SK-N-SH treated with all-trans-retinoic acid at 6 μM for 48 hours (cell line): ENCODE results near the gene PLS3.

Experiments used
- ARNTL ChIP-seq: fragments of 450-650 bp; formaldehyde crosslinking; IDR thresholded peaks from 2 replicates; pipeline ENCODE4 v1.5.0; 2020; ENCODE audit warnings: low read depth, mild to moderate bottlenecking, moderate library complexity, borderline replicate concordance
- OSR1 ChIP-seq: fragments of 250-450 bp; sonication (Bioruptor Pico); IDR thresholded peaks from 2 replicates; pipeline ENCODE4 v1.8.0; 2022; ENCODE audit warnings: moderate library complexity, mild to moderate bottlenecking, inconsistent platforms
- PPARA ChIP-seq: fragments of 250-450 bp; sonication (Bioruptor Pico); IDR thresholded peaks from 2 replicates; pipeline ENCODE4 v1.5.0; 2020; ENCODE audit warnings: mild to moderate bottlenecking, borderline replicate concordance
- TCF4 ChIP-seq: fragments of 250-450 bp; sonication (Bioruptor Pico); IDR thresholded peaks from 2 replicates; pipeline ENCODE4 v1.8.0; 2021; ENCODE audit warnings: mild to moderate bottlenecking, moderate library complexity, borderline replicate concordance
- ZC3H10 ChIP-seq: fragments of 250-450 bp; sonication (Bioruptor Pico); IDR thresholded peaks from 2 replicates; pipeline ENCODE4 v1.5.1; 2021; ENCODE audit warnings: mild to moderate bottlenecking, moderate library complexity
- ZFP3 ChIP-seq: fragments of 250-450 bp; sonication (Bioruptor Pico); IDR thresholded peaks from 2 replicates; pipeline ENCODE4 v1.5.0; 2020; ENCODE audit warnings: mild to moderate bottlenecking, moderate library complexity
- ZFP30 ChIP-seq: fragments of 450-650 bp; formaldehyde crosslinking; IDR thresholded peaks from 2 replicates; pipeline ENCODE4 v1.5.0; 2022; ENCODE audit warnings: mild to moderate bottlenecking, moderate library complexity
- ZNF565 ChIP-seq: fragments of 450-650 bp; formaldehyde crosslinking; conservative IDR thresholded peaks from 2 replicates; pipeline ENCODE4 v1.5.0; 2020; ENCODE audit warnings: low read depth, mild to moderate bottlenecking, moderate library complexity
- ZNF8 ChIP-seq: fragments of 450-650 bp; formaldehyde crosslinking; IDR thresholded peaks from 2 replicates; pipeline ENCODE4 v1.5.0; 2020; ENCODE audit warnings: mild to moderate bottlenecking, moderate library complexity
- TF ChIP-seq, protein P1 (sequence below): fragments of 250-450 bp; sonication (Bioruptor Pico); IDR thresholded peaks from 2 replicates; pipeline ENCODE4 v1.8.0; 2020; ENCODE audit warnings: mild to moderate bottlenecking, moderate library complexity, borderline replicate concordance
- TF ChIP-seq, protein P2 (sequence below): fragments of 250-450 bp; sonication (Bioruptor Pico); IDR thresholded peaks from 2 replicates; pipeline ENCODE4 v1.5.1; 2020; ENCODE audit warnings: low read depth, mild to moderate bottlenecking, moderate library complexity
- TF ChIP-seq, protein P3 (sequence below): fragments of 250-450 bp; sonication (Bioruptor Pico); IDR thresholded peaks from 2 replicates; pipeline ENCODE4 v1.8.0; 2021; ENCODE audit warnings: low read depth, mild to moderate bottlenecking, moderate library complexity, borderline replicate concordance

DNA sequence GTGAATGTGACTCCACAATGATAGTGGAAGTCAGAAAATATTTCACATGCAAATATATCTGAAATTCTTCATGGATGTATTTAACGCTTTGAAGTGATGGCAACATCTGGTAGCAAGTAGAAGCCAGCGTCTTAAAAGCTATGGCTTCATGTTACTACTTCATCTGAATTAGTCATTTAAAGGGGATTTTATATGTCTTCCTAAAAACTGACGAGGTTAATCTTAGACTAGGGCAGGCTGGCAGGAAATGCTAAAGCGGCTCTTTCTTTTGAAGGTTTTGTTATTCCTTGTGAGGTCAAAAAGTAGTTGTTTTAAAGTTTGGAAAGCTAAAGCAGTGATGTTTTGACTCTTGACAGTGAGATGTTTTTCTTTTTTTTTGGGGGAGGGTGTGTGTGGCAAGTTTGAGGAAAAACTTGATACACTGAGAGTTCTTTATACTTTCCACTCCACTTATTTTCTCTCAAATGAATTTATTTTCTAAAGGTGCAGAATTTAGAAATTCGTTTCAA, 22.6 kb downstream of the PLS3 start:
- TF ChIP-seq, protein P1, sequence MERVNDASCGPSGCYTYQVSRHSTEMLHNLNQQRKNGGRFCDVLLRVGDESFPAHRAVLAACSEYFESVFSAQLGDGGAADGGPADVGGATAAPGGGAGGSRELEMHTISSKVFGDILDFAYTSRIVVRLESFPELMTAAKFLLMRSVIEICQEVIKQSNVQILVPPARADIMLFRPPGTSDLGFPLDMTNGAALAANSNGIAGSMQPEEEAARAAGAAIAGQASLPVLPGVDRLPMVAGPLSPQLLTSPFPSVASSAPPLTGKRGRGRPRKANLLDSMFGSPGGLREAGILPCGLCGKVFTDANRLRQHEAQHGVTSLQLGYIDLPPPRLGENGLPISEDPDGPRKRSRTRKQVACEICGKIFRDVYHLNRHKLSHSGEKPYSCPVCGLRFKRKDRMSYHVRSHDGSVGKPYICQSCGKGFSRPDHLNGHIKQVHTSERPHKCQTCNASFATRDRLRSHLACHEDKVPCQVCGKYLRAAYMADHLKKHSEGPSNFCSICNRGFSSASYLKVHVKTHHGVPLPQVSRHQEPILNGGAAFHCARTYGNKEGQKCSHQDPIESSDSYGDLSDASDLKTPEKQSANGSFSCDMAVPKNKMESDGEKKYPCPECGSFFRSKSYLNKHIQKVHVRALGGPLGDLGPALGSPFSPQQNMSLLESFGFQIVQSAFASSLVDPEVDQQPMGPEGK = no peak
- TF ChIP-seq, protein P2, sequence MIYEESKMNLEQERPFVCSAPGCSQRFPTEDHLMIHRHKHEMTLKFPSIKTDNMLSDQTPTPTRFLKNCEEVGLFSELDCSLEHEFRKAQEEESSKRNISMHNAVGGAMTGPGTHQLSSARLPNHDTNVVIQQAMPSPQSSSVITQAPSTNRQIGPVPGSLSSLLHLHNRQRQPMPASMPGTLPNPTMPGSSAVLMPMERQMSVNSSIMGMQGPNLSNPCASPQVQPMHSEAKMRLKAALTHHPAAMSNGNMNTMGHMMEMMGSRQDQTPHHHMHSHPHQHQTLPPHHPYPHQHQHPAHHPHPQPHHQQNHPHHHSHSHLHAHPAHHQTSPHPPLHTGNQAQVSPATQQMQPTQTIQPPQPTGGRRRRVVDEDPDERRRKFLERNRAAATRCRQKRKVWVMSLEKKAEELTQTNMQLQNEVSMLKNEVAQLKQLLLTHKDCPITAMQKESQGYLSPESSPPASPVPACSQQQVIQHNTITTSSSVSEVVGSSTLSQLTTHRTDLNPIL (CRISPR knock-in tag) = no peak
- no peak for TF ChIP-seq OSR1 (CRISPR knock-in tag)
- TF ChIP-seq ZC3H10 (CRISPR knock-in tag) = no peak
- no peak for TF ChIP-seq ZNF565 (CRISPR knock-in tag)
- TF ChIP-seq ZFP30 (CRISPR knock-in tag) = no peak
- TF ChIP-seq ARNTL (CRISPR knock-in tag) = no peak
- no peak for TF ChIP-seq ZNF8
- TF ChIP-seq ZFP3 (CRISPR knock-in tag) = no peak
- no peak for TF ChIP-seq TCF4
- TF ChIP-seq, protein P3, sequence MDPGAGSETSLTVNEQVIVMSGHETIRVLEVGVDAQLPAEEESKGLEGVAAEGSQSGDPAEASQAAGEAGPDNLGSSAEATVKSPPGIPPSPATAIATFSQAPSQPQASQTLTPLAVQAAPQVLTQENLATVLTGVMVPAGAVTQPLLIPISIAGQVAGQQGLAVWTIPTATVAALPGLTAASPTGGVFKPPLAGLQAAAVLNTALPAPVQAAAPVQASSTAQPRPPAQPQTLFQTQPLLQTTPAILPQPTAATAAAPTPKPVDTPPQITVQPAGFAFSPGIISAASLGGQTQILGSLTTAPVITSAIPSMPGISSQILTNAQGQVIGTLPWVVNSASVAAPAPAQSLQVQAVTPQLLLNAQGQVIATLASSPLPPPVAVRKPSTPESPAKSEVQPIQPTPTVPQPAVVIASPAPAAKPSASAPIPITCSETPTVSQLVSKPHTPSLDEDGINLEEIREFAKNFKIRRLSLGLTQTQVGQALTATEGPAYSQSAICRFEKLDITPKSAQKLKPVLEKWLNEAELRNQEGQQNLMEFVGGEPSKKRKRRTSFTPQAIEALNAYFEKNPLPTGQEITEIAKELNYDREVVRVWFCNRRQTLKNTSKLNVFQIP = no peak
- TF ChIP-seq PPARA (CRISPR knock-in tag) = no peak
